ENCODE data around the gene DPT.

Gene DPT

DNA sequence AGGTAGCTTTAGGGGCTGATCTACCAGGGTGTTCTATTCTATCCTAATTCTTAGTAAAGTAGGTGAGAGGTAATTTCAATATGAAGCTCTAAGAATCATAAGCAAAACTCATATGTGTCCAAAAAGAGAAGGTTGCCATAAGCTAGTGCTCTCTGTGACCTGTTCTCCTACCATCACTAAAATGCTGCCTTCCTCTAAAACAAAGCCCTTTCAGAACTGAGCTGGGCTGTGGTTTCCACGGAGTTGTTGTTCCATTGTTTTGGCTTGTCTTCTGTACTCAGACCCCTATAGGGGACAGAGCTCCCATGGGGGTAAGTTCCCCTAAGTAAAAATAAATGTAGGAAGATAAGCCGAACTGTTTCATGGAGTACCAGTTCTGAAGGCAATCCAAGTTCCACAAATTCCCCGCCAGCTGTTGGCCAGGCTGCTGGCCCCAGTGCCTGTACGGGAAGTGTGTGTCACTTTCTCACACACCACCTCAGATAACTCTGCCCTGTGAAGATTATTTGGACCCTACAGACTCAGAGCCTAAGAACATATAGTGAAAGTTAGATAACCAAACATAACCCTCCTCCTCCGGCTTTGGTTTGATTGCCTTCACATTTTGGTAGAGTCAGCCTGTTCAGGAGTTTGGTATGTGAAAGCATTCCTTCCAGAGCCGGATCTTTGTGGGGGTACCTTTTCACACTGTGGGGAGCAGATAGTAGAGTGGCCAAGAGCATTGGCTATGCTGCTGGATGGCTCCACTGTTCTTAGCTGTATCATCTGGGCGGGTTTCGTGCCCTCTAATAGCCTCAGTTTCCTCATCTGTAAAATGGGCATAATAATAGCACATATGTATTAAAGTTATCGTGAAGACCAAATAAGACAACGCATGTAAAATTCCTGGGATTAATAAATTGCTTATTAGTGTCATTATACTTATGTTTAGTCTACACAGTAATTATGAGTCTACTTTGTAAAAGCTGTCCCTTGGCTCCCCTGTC is 10.8 kb downstream of the DPT start:
- no peaks in the 10 kb centered on the region for H3K4me1 ChIP-seq (ENCODE audit: insufficient read depth, low read length)
- no peaks in the 10 kb centered on the region for H3K36me3 ChIP-seq (ENCODE audit: insufficient read depth, low read depth, low read length)
- H3K9me3 ChIP-seq (ENCODE audit: insufficient read depth, low read depth, low read length), result no peaks in the 10 kb centered on the region
- H3K9ac ChIP-seq (ENCODE audit: low read depth, low read length), result no peak overlapping the region
- no peak overlapping the region for H3K27ac ChIP-seq (ENCODE audit: low read length)
- no peaks in the 10 kb centered on the region for H3K27me3 ChIP-seq (ENCODE audit: insufficient read depth, low read length)
- no peak overlapping the region for H3K4me3 ChIP-seq (ENCODE audit: low read length)

DNA sequence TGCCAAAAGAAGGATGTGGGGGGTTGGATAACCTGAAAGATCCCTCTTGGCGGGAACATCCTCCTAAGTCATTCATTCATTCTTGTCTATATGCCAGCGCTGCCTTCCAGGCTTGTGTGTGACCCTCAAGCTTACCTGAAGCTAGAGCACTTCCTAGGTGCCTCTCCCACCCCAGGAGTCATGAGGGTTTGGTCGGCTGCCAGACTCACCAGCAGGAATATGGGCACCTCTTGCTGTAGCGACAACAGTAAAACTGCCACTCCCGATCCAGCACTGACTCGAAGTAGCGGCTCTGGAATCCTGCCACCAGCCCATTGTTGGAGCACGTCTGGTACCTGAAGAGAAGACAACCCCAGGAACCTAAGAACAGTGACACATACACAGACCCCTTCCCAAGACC is 15.0 kb downstream of the DPT start:
- H3K9me3 ChIP-seq (ENCODE audit: insufficient read depth, low read depth, low read length), result no peaks in the 10 kb centered on the region
- no peak overlapping the region for H3K4me3 ChIP-seq (ENCODE audit: low read length)
- no peaks in the 10 kb centered on the region for H3K36me3 ChIP-seq (ENCODE audit: insufficient read depth, low read depth, low read length)
- no peak overlapping the region for H3K9ac ChIP-seq (ENCODE audit: low read depth, low read length)
- H3K27me3 ChIP-seq (ENCODE audit: insufficient read depth, low read length), result no peaks in the 10 kb centered on the region
- H3K4me1 ChIP-seq (ENCODE audit: insufficient read depth, low read length), result no peaks in the 10 kb centered on the region
- H3K27ac ChIP-seq (ENCODE audit: low read length), result no peak overlapping the region

DNA sequence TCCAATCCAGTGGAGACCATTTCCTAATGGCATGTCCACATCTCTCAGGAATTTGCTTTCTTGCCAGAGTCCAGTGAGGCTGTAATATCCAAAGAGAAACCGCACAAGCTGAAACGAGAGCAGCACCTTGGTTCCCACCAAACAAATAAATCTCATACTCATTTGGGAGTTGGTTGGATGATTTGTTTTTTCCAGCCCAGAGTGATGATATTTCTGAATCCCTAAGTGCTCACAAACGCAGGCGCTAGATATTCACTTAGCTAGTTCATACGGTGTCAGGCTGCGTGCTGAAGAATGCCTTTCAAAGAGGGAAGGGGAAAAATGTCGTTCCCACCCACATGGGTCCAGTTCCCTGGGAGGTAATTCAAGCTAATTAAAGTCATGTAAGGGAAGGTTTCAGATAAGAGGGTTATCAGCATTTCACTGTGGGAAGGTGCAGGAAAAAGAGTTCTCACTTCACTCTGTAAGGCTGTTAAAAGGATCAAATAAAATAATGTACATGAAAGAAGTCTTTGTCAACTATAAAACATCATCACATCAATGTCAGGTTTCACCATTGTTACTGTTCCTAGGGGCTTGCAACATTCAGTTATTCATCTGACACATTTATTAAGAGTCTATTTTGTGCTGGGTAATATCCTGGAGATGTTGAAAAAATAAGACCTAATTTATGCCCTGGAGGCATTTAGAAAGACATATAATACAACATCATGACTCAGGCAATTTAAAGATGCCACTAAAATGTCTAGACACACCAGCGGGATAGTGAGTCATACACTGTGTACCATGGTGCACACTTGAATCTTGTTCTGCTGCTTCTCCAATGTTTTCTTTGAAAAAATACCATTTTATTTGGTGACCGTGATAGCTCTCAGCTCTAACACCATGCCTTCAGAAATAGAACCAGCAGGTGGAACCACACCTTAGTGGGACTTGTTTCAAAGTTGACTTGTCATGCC is 19.3 kb downstream of the DPT start:
- Histone ChIP-seq H3K4me3 (ENCODE audit: low read length) (no peak overlapping the region), H3K27me3 (ENCODE audit: insufficient read depth, low read length) (no peaks in the 10 kb centered on the region), H3K9ac (ENCODE audit: low read depth, low read length) (no peak overlapping the region), H3K27ac (ENCODE audit: low read length) (no peak overlapping the region), H3K36me3 (ENCODE audit: insufficient read depth, low read depth, low read length) (no peaks in the 10 kb centered on the region), H3K4me1 (ENCODE audit: insufficient read depth, low read length) (no peaks in the 10 kb centered on the region), H3K9me3 (ENCODE audit: insufficient read depth, low read depth, low read length) (no peaks in the 10 kb centered on the region)

DNA sequence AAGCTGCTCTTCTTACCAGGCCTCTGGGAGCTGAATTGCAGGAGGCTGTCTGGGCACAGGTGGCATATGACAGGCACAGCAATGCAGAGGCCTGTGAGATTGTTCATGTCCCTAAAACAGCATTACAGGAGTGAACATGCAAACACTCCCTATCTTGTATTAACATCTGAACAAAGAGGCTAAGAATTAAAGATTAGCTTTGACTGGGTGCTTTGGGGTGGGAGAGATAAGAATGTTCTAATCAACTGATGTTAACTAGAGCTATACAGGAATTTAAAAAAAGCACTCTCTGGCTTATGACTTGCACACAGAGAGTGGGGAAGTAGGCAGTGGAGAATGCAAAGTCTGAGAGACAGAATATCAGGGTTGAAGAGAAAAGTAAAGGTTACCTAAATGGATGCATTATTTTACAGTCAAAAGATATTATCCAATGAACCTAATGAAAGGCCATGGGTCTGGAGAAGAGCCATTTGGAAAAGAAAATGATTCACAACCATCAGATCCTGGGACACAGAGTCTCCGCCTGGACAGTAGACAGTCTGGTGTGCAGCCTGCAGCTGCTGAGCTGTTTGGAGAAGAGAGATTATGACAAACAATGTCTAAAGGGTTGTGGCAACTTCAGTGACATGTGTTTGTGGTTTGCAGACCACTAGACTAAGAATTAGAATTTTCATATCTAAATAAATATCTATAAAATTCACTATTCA is 20.2 kb downstream of the DPT start:
- no peak overlapping the region for H3K9ac ChIP-seq (ENCODE audit: low read depth, low read length)
- H3K4me3 ChIP-seq (ENCODE audit: low read length), result no peak overlapping the region

DNA sequence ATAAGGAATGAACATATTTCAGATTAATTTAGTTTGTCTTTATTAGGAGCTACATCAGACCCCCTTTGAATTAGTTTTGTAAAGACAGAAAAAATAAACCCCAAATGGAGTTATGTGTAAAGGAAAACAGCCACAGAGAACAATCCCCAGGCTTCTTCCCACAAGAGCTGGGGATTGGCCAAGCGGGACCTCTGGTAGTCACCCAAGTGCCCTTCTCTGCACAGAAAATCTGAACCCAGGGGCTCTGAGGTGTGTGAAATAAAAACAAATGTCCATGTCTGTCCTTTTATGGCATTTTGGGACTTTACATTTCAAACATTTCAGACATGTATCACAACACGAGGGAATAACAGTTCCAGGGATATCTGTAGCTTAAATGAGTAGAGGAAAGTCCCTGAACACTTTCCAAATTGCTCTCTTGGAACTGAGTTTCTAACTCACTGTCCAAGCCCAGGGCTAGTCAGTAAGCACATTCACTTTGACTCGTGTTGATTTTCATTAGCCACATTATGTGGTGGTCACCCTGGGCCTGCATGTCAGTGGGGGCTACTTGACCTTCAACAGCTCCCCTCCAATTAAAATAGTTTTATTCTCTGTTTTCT is 22.5 kb downstream of the DPT start:
- no peak overlapping the region for H3K27ac ChIP-seq (ENCODE audit: low read length)
- H3K4me3 ChIP-seq (ENCODE audit: low read length), result no peak overlapping the region
- H3K36me3 ChIP-seq (ENCODE audit: insufficient read depth, low read depth, low read length), result no peaks in the 10 kb centered on the region
- H3K9me3 ChIP-seq (ENCODE audit: insufficient read depth, low read depth, low read length), result no peaks in the 10 kb centered on the region
- H3K27me3 ChIP-seq (ENCODE audit: insufficient read depth, low read length), result no peaks in the 10 kb centered on the region
- H3K9ac ChIP-seq (ENCODE audit: low read depth, low read length), result no peak overlapping the region
- H3K4me1 ChIP-seq (ENCODE audit: insufficient read depth, low read length), result no peaks in the 10 kb centered on the region

More for the DNA sequence above, 20.2 kb downstream of the DPT start:
- Histone ChIP-seq H3K36me3 (ENCODE audit: insufficient read depth, low read depth, low read length) (no peaks in the 10 kb centered on the region), H3K9me3 (ENCODE audit: insufficient read depth, low read depth, low read length) (no peaks in the 10 kb centered on the region), H3K27ac (ENCODE audit: low read length) (no peak overlapping the region), H3K4me1 (ENCODE audit: insufficient read depth, low read length) (no peaks in the 10 kb centered on the region), H3K27me3 (ENCODE audit: insufficient read depth, low read length) (no peaks in the 10 kb centered on the region)

DNA sequence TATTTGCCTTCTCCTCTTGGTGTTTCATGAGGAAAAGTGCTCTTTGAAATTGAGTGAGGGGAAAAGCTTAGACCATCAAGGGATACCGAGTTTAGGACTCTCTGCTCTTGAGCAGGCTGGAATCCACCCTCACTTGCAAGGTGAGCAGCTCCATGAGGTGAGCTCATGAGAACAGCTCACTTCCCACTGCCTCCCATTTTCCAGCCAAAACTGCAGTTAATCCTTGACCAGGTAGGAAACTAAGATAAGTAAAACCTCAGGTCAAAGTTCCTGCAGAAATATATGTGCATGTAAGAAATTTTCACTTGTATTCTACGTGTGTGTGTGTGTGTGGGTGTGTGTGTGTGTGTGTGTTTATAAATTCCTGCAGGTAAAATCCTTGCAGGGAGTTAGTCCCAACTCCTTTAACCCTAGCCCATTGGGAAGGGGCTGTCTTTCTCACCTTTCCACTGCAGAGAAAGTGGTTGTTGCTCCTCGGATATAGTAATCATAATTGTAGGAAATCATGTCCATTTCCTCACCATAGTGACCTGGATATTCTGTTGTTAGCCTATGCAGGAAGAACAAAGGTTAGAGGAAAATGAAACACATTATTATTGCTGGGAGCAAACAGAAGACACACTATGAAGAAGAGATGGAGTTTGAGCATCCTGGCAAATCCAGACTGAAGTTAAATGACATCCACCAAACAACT is 28.3 kb downstream of the DPT start:
- no peak overlapping the region for H3K4me3 ChIP-seq (ENCODE audit: low read length)
- H3K27ac ChIP-seq (ENCODE audit: low read length), result no peak overlapping the region
- H3K36me3 ChIP-seq (ENCODE audit: insufficient read depth, low read depth, low read length), result no peaks in the 10 kb centered on the region
- no peaks in the 10 kb centered on the region for H3K27me3 ChIP-seq (ENCODE audit: insufficient read depth, low read length)
- H3K4me1 ChIP-seq (ENCODE audit: insufficient read depth, low read length), result no peaks in the 10 kb centered on the region
- no peak overlapping the region for H3K9ac ChIP-seq (ENCODE audit: low read depth, low read length)
- H3K9me3 ChIP-seq (ENCODE audit: insufficient read depth, low read depth, low read length), result no peaks in the 10 kb centered on the region

DNA sequence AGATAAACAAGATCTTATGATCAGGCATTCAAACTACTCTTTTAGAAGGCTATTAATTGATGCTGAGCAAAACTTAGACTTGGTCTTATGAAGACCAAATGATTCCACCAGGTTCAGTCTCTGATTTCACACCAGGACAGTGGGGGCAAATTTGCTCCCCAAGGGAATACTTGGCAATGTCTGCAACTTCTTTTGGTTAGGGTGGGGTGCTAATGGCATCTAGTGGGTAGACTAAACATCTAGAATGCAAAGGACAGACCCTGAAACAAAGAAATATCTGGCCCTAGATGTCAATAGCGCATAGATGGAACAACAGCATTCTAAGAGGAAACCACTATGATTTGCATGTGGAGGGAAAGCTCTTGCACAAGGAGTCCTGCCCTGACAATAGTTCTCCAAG is 30.6 kb downstream of the DPT start:
- Histone ChIP-seq H3K27ac (ENCODE audit: low read length) (no peak overlapping the region), H3K36me3 (ENCODE audit: insufficient read depth, low read depth, low read length) (no peaks in the 10 kb centered on the region), H3K4me3 (ENCODE audit: low read length) (no peak overlapping the region), H3K9ac (ENCODE audit: low read depth, low read length) (no peak overlapping the region), H3K9me3 (ENCODE audit: insufficient read depth, low read depth, low read length) (no peaks in the 10 kb centered on the region), H3K4me1 (ENCODE audit: insufficient read depth, low read length) (no peaks in the 10 kb centered on the region), H3K27me3 (ENCODE audit: insufficient read depth, low read length) (no peaks in the 10 kb centered on the region)

DNA sequence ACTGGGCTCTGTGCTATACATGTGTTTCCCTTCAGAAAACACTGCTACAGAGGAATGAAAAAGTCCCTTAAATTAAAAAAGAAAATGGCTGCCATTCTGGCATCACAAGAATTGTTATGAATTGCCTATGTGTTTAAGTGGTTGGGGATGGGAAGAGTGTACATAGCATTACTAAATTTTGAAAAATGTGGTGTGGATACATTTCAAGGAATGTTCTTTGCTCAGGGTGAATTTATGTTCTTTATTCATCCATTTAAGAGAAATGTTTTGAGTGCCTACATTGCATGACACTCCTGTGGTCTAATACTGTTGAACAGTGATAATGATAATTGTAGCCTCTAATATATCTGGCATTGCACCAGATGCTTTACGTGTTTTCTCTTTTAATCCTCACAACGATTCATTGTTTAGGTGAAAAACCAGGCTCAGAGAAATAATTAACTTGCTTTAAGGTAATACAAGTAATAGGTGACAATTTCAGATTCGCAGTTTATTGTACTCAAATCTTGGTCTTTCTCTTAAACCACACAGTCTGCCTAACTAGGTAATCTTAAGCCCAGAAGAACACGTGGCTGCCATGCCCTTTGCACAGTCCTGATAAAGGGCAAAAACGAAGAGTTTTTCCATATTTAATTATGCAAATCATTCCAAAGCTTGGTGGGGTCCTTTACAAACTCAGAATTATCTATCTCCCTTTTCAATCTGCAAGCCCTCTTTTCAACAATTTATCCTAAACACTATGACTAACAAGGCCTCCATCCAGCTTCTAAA is 31.5 kb downstream of the DPT start:
- no peak overlapping the region for H3K27ac ChIP-seq (ENCODE audit: low read length)
- no peaks in the 10 kb centered on the region for H3K9me3 ChIP-seq (ENCODE audit: insufficient read depth, low read depth, low read length)
- H3K36me3 ChIP-seq (ENCODE audit: insufficient read depth, low read depth, low read length), result no peaks in the 10 kb centered on the region
- H3K4me1 ChIP-seq (ENCODE audit: insufficient read depth, low read length), result no peaks in the 10 kb centered on the region
- H3K27me3 ChIP-seq (ENCODE audit: insufficient read depth, low read length), result no peaks in the 10 kb centered on the region
- no peak overlapping the region for H3K4me3 ChIP-seq (ENCODE audit: low read length)
- H3K9ac ChIP-seq (ENCODE audit: low read depth, low read length), result no peak overlapping the region

DNA sequence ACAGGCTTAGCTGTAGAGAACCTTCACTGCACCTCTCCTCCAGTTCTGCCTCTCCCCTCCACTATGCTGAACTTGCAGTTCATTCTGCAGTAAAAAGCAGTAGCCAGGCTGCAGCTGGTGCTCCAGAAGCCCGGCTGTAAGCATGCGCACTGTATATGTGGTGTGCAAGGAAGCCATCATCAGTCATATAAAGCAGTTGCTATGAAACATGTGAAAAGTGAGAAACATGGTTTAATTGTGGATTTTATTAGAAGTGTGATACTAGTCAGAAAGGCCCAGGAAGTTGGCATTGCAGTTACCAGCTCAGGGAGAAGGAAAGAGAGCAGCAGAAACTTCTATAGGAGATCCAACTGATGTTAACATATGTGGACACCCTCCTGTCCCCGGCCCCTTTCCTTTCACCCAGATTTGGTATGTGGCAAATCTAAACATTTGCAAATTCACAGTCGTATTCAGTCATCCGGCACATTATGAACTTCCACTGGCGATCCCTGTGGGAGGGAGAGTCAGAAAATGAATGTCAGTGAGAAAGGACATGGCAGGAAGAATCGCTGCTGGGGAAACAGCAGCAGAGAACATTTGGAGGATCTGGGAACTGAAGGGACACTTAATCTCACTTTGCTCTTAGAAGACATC is 32.8 kb downstream of the DPT start:
- no peak overlapping the region for H3K4me3 ChIP-seq (ENCODE audit: low read length)
- no peaks in the 10 kb centered on the region for H3K9me3 ChIP-seq (ENCODE audit: insufficient read depth, low read depth, low read length)
- H3K27me3 ChIP-seq (ENCODE audit: insufficient read depth, low read length), result no peaks in the 10 kb centered on the region
- H3K36me3 ChIP-seq (ENCODE audit: insufficient read depth, low read depth, low read length), result no peaks in the 10 kb centered on the region
- no peak overlapping the region for H3K9ac ChIP-seq (ENCODE audit: low read depth, low read length)
- H3K4me1 ChIP-seq (ENCODE audit: insufficient read depth, low read length), result no peaks in the 10 kb centered on the region
- no peak overlapping the region for H3K27ac ChIP-seq (ENCODE audit: low read length)

DNA sequence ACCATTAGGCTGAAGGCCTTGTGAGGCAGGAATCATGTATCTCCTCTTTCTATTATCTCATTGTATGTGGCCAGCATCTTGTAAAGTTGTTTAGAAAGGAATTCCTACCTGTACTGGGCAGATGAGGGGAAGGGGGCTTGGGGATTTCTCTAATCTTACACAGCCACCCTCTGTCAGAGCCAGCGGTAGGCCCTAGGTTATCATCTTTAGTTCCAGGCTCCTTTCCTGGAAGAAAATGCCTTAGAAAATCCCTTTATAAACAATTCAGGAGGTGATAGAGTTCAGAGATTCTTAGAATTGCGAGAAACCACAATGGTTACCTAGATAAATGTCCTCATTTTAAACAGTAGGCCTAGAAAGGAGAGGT is 35.2 kb downstream of the DPT start:
- no peak overlapping the region for H3K9ac ChIP-seq (ENCODE audit: low read depth, low read length)
- H3K4me1 ChIP-seq (ENCODE audit: insufficient read depth, low read length), result no peaks in the 10 kb centered on the region
- H3K27ac ChIP-seq (ENCODE audit: low read length), result no peak overlapping the region
- H3K4me3 ChIP-seq (ENCODE audit: low read length), result no peak overlapping the region
- H3K27me3 ChIP-seq (ENCODE audit: insufficient read depth, low read length), result no peaks in the 10 kb centered on the region
- no peaks in the 10 kb centered on the region for H3K36me3 ChIP-seq (ENCODE audit: insufficient read depth, low read depth, low read length)
- H3K9me3 ChIP-seq (ENCODE audit: insufficient read depth, low read depth, low read length), result no peaks in the 10 kb centered on the region

Data from iPS-20b (cell line).